Activated CD8-positive, alpha-beta memory T cell treated with anti-CD3 and anti-CD28 coated beads for 36 hours (primary cell): ENCODE measurements around the gene EXOC6. TPM values are rescaled to one million over a fixed set of nuclear protein-coding genes. Genes with fewer than 3 reads are reported as not detected.

ENCODE experiments used
- CTCF ChIA-PET: fragments of 350-600 bp; sonication (Branson Sonifier 250); formaldehyde crosslinking; loops from one replicate; lab custom pipeline; 2021; ENCODE audit warnings: antibody characterized with exemption; lab: Charles Lee
- POLR2A ChIA-PET: fragments of 350-600 bp; sonication (Branson Sonifier 250); formaldehyde crosslinking; loops from one replicate; lab custom pipeline; 2021; ENCODE audit warnings: antibody characterized with exemption; lab: Charles Lee
- total RNA-seq, 2 experiments: library from RNA; stranded (reverse); gene quantifications; one replicate each; pipeline ENCODE4 v1.2.3, GENCODE V29; 2021

The EXOC6 gene
- total RNA-seq, 2 experiments from 2014 or later = 11.6 to 12.4 TPM

DNA sequence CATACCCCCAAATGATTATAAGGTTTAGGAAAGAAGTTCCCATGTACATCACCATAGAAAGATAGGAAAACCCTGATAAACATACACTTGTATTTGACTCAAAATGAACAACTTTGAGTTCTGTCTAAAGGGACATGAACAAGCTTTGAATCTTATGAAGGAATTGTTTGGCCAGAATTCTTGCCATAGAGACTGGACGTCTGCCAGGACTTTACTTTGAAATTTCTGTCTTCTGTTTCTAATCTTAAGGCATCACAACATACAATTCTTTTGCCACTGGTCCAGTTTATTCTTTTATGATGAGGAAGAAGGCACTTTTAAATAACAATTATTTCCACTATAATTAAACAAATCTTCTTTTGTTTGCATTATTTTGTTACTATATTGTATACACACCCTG lies 186.1 kb downstream of the EXOC6 start:
- CTCF ChIA-PET = no interaction called here
- POLR2A ChIA-PET = no interaction called here

DNA sequence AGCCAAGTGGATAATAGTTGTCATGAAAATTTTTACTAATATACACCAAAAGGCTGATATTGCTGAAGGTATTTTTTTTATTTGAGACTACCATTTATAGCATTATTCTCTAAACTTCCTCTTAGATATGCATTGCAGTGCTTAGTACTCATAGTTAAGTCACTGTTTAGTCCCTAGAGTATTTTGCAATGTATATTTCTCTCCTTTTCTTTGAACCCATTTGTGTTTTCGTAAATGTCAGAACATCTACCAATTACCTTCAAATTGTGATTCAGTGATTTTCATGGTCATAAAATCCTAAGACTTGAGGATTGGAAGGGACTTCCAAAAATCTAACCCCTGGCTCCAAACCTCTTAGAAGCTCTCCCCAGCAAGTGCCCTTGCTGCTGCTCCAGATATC lies 190.8 kb downstream of the EXOC6 start:
- ChIA-PET POLR2A (no interaction called here), CTCF (interaction anchor here (0.6 kb wide), 1 partner anchor 197 kb away, joined by 3 read pairs; no protein-coding TSS in a partner anchor)

DNA sequence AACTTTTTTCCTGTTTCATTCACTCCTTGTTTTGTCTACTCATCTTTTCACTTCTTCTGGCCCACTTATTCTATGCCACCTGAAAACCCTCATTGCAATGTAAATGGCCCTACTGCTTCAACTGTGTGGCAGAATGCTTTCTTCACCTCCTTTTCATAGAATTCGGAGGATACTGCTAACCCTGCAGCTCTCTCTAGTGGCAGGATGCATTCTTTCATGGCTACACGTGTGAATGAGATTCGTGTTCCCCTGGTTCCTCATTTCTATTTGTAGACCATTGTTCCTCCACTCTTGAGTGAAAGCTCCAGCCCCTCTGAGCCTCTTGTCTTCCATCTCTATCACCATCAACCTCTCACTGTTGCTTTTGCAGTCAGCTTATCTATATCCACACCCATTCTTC lies 191.4 kb downstream of the EXOC6 start:
- ChIA-PET CTCF (interaction anchor here (0.7 kb wide), 1 partner anchor 75 kb away, joined by 3 read pairs; no protein-coding TSS in a partner anchor), POLR2A (no interaction called here)

DNA sequence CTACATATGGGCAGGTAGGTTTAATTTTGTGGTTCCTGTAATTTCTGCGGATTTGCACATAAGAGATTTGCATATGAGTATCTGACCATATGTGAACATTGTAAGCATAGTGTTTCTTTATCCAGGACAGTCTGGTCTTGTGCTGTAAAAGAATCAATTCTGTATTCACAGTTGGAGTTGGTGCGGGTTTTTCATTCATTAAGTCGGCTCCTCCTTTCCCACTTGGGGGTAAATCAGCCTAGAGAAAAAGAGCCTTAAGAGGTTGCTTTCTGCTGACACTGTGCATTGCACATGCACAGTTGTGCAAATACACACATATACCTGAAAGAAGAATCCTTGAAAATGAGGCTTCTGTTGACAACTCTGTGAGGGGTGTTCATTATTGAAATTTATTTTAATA lies 206.2 kb downstream of the EXOC6 start:
- POLR2A ChIA-PET = no interaction called here
- CTCF ChIA-PET = no interaction called here

DNA sequence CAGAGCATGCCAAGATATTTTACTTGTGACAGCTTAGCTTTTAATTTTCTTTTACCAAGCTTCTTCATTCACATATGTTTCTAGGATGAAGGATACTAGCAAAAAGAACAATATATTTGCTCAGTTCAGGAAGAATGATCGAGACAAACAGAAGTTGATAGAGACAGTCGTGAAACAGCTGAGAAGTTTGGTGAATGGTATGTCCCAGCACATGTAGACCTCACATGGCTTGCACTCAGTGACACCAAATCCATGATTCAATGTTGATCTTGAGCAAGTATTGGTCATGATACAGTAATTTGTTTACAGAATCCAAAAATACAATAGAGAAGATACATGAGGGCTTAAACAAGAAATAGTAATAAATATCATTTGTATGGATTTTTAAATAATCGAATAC lies 209.8 kb downstream of the EXOC6 start:
- ChIA-PET POLR2A (no interaction called here), CTCF (no interaction called here)

DNA sequence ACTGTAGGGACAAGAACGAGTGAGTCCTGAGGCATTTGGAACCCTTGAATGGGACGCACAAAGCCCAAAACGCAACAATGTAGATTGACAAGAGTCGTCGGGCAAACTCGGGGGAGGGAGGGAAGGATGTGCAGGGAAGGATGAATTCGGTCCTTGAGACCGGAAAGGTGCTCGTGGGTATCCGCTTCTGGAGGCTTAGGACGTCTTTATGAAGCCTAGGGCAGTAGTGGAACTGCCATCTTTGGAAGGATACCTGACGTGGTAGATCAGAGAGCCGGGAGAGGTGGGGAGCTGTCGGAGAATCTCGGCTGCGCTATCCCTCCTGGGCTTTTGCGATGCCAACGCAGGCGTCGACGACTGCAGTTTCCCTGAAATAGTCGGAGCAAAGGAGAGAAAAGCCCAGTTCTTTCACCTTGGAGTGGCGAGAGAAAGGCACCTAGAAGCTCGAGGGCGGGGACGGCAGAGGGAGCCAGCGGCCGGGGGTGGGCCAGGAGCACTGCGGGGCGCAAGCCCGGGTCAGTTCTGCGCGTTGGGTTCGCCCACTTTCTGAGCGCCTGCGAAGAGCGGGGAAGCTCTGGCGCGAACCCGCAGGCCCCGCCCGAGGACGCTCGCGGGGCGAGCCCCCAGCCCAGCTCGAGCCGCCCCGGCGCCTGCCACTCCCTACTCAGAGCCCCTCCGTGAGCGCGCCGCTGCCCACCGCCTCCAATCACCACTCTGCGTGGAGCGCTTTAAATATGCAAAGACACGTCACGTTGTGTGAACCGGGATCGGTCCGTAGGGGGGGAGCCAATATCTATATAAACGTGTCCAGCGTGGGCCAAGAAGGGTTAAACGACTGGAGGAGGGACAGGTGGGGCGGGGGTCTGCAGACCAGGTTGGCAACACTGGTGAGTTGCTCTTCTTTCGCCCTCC lies 211.9 kb downstream of the EXOC6 start, which contains the start of gene CYP26C1:
Gene CYP26C1, plus strand, starts transcription at position 824 of the 912 bp plus-strand sequence. CDS start 466 bp downstream, outside the sequence.
- CTCF ChIA-PET = interaction anchor here (1.7 kb wide), 1 partner anchor 13 kb away, joined by 3 read pairs; the partner anchor contains the start of gene CYP26A1
- POLR2A ChIA-PET = no interaction called here

DNA sequence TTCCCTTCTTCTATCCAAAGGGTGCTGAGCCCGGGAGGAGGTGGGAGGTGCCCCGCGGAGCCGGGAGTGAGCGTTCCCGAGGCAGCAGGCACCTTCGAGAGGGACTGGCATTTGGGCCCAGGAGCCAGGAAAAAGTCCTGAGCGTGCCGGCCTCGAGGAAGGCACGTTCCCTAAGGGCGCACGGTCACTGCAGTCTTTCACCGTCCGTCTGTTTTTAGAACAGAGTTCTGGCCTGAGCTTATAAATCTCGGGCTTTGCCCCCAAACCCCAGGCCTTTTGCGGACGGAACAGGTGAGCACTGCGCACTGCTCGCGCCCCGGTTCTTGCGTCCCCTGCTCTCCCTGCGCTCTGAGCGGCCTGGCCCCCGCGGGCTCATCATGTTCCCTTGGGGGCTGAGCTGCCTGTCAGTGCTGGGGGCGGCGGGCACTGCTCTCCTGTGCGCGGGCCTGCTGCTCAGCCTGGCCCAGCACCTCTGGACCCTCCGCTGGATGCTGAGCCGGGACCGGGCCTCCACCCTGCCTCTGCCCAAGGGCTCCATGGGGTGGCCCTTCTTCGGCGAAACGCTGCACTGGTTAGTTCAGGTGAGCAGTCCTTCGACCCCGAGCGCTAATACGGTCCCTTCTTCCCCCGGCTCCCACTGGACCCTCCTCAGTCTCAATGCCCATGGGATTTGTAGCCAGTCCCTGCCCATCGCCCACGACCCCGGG lies 212.7 kb downstream of the EXOC6 start:
- ChIA-PET CTCF (interaction anchor here (1.3 to 1.7 kb wide), 3 partner anchors 12 to 115 kb away, joined by 3 to 4 read pairs (median 3); partner anchors contain the start of gene CYP26A1), POLR2A (no interaction called here)

DNA sequence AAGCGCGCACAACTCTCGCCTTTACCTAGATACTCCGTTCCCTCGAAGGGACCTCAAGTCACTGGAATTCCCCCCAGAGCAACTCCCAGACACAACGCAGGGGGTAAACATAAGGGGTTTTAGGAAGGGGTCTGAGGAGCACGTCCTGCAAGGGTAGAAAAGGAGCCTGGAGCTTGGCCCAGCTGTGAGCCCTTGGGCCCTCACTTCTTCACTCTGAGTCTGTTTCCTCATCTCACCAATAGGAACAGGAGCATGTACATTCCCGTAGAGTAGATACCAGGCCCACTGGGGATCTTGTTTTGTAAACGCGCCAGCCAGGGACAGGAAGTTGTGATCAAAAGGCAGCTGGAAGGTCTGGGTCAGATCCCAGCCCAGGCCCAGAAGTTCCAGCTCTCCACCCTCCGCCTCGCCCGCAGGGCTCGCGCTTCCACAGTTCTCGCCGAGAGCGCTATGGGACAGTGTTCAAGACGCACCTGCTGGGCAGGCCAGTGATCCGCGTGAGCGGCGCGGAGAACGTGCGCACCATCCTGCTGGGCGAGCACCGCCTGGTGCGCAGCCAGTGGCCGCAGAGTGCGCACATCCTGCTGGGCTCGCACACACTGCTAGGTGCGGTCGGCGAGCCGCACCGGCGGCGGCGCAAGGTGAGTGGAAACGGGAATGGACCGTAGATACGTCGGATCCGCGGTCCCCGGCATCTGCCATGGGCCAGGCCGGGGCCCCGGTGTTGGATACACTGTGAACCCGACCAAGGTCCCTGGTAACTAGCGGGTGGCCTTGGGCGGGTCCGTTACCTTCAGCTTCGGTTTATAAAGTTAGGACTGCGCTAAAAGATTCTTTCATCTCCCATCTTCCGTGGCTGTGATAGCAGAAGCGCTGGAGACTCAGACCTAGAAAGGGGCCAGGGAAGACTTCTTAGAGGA lies 213.5 kb downstream of the EXOC6 start:
- POLR2A ChIA-PET = no interaction called here
- CTCF ChIA-PET = interaction anchor here (1.0 to 1.7 kb wide), 4 partner anchors 11 to 213 kb away, joined by 3 to 4 read pairs (median 3); partner anchors contain the start of genes CYP26A1 and EXOC6

DNA sequence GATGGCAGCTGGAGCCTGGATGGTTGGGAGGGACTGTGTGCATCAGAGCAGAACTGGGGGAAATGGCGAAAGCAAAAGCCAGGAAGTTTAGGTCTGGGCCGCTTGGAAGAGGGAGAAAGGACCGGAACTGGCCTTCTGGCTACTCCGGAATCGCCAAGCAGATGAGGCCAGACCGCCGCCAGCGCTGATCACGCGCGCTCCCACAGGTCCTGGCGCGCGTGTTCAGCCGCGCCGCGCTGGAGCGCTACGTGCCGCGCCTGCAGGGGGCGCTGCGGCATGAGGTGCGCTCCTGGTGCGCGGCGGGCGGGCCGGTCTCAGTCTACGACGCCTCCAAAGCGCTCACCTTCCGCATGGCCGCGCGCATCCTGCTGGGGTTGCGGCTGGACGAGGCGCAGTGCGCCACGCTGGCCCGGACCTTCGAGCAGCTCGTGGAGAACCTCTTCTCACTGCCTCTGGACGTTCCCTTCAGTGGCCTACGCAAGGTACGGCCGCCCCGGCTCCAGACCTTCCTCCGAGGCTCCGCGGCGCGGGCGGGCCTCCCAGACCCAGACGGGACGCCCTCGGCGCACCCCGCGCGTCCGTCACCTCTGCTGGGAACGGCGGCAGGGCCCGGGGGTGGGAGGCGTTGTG lies 214.3 kb downstream of the EXOC6 start:
- ChIA-PET CTCF (interaction anchor here (1.0 to 1.7 kb wide), 4 partner anchors 11 to 214 kb away, joined by 3 to 4 read pairs (median 3); partner anchors contain the start of genes CYP26A1 and EXOC6), POLR2A (no interaction called here)

DNA sequence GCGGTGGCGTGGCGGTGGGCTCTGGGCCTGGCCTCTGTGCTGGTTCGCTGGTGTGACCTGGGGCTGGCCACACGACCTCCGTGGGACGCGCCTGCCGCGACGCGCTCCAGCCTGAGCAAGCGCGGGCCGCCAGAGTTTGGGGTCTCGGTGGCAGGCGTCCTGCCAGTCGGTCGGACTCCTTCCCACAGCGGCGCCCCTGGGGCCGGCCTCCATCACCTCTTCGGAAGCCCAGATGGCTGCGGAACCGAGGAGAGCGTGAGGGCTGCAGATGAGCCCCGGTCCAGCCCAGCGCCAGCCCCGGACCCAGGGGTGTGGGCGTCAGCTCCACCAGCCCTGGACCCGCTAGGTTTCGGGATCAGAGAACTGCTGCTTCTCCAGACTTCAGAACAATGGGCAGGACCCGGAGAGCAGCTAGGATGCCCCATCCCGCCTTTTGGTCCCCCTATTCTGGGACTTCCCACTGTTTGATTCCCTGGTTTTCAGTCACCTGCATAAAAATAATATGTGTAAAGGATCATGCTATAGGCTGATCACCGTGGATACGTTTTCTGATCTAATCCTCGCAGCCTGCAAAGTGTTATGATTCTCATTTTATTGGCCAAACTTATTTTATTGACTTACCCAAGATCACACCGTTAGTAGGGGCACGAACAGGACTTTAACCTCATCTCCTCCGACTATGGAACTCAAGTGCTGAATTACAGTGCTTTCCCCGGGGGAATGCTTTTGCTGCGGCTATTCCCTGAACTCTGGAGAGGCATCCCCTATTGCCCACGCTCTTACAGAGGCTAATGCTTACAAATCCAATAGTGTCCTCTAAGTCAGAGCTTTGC lies 215.0 kb downstream of the EXOC6 start:
- ChIA-PET CTCF (no interaction called here), POLR2A (no interaction called here)

DNA sequence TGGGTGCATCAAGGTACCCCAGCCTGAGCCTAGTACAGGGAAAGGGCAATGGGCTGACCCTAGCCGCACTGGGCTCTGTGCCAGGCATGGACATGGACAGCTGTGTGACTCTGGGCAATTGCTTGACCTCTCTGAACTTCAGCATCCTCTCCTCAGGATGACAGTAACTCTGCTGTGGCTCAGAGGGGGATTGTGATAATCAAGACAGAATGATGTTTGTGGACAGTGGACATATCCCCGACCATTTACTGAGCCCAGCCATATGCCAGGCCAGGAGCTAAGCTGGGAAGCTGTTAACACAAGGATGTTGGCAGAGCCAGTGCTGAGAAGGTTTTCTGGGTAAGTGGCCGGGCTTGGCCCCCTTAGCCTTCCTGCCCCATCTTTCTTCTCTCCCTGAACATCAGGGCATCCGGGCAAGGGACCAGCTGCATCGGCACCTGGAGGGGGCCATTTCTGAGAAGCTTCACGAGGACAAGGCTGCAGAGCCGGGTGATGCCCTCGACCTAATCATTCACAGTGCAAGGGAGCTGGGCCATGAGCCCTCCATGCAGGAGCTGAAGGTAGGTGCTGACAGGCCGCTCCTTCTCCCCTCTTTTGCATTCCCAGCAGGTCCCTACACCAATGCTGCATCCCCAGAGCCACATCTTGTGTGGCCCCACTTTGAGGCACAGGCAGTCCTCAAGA lies 215.8 kb downstream of the EXOC6 start:
- CTCF ChIA-PET = interaction anchor here (0.6 kb wide), 1 partner anchor 11 kb away, joined by 3 read pairs; no protein-coding TSS in a partner anchor
- POLR2A ChIA-PET = no interaction called here

DNA sequence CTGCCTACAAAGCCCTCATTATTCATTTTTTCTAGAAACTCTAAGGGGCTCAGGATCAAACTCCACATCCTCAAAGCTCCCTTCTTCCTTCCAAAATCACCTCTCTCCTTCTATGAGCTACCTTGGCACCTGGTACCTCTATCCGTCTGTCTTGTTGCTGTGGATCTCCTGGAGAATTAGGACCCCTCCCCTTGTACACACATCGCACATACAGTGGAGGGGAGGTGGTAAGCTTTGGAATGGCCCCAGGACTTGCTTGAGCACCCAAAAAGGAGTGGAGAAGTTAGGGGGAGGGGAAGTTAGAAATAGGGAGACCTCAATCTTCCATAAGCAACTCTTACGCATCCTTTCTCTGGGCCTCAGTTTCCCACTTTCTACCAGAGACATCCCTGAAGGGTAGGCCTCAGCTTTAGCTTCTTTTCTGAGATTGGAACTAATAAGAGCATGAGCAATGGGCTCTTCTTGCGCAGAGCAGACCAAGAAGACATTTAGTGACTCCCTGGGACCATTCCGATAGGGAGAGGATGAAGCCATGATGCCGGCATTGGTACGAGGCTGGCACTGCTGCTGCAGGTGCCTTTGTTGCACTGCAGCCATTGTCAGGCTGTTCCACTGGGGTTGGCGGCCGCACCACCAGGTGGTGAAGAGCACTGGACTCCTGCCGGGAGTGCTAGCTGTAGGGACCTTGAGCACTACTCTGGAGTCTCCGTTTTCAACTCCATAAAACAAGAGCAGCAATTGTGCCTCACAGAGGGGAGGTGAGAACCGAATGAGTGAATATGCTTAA lies 216.7 kb downstream of the EXOC6 start:
- POLR2A ChIA-PET = no interaction called here
- CTCF ChIA-PET = no interaction called here

DNA sequence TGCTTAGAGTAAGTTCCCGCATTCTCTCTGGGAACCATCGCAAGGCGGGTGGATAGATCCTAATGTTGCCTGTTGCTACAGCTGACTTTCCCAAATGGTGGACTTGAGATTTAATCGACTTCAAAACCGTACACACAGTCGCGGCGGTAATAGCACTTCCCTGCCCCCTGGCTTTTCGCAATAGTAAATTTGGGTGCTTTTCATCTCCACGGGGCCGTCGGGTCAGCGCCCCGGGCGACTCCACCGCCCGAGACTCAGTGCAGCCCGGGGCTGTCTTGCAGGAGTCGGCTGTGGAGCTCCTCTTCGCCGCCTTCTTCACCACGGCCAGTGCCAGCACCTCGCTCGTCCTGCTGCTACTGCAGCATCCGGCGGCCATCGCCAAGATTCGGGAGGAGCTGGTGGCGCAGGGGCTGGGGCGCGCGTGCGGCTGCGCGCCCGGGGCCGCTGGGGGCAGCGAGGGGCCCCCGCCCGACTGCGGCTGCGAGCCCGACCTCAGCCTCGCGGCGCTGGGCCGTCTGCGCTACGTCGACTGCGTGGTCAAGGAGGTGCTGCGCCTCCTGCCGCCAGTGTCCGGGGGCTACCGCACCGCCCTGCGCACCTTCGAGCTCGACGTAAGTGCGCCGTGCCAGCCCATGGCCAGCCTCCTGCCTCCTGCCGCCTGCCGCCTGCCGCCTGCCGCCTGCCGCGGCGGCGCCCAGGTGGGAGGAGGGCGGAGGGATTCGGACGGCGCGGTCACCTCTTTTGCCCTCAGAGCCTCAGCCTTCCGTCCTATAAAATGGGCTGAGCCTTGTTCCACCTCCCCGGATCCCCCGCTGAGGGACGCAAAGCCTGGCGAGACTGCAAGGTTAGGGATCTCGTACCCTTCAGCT lies 217.6 kb downstream of the EXOC6 start:
- CTCF ChIA-PET = no interaction called here

DNA sequence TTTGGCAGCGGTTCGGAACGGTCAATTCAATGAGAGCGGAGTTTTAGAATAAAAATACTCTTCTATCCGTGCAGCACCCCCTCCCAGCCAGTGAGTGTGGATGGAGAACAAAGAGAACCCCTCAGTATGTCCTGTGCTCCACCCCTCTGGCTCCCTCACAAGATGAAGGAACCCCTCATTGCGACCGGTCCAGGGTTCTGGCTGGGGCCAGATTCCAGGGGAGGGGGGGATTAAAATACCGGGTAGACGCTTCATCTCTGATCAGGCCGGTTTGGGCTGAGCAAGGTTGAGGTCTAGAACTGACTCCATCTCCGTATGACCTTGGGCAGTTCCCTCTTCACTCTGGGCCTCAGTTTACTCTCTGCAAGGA lies 218.2 kb downstream of the EXOC6 start:
- ChIA-PET CTCF (no interaction called here), POLR2A (no interaction called here)

More for the DNA sequence above, 217.6 kb downstream of the EXOC6 start:
- POLR2A ChIA-PET = no interaction called here
